ENCODE results near the gene ARF1.
A peak's percentile ranks its signal among the peaks of the same experiment; 100 is the strongest.

The ARF1 gene

DNA sequence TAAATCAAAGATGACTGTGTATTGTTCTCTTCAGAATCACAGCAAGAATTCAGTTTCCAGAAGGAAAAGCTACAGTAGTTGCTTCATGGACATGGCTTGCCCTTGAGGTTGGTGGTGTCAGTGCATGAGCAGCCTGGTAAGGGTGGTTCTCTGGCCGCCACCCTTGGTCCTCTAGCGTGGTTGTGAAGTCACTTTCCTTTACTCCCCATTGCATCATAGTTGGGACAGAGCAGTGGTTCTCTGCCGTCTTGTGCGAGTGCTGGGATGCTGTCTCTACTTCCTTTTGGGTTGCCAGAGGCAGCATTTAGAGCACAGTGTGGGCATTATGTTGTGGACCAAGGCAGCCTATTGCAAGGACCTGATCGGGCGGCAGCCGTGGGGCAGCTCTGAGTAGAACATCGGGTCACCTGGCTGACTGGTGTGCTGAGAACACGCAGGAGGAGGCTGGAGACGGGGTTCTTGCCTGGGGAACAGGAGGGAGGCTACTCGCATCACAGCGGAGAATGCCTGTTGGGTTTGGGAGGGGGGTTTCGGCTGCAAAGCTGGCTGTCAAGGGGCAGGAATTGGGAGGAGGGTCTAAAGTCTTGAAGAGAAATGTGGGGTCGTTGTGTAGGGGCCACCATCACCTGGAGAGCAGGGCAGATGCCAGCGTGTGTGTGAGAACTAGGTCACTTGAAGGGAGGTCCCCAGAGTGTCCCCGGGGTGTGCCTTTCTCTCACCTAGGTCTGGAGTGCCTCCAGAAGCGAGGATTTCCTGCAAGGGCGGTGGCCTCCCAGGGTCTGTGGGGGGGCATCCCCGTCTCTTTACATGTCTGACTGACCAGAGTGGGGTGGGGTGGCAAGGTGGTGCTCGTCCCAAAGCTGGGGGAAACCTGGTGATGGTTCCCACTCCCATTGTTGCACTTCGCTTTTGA is 6.3 kb downstream of the ARF1 start:
- peak; percentile 62 for DNase-seq

GRCh38 chr1:228089519-228090380 is 7.2 kb downstream of the ARF1 start:
- peak; percentile 53 for DNase-seq

- DNase-seq, result no peak
Observed at GRCh38 chr1:228090613-228091081, 8.1 kb downstream of the ARF1 start.

GRCh38 chr1:228091084-228091483 is 8.6 kb downstream of the ARF1 start:
- DNase-seq, result no peak

DNA sequence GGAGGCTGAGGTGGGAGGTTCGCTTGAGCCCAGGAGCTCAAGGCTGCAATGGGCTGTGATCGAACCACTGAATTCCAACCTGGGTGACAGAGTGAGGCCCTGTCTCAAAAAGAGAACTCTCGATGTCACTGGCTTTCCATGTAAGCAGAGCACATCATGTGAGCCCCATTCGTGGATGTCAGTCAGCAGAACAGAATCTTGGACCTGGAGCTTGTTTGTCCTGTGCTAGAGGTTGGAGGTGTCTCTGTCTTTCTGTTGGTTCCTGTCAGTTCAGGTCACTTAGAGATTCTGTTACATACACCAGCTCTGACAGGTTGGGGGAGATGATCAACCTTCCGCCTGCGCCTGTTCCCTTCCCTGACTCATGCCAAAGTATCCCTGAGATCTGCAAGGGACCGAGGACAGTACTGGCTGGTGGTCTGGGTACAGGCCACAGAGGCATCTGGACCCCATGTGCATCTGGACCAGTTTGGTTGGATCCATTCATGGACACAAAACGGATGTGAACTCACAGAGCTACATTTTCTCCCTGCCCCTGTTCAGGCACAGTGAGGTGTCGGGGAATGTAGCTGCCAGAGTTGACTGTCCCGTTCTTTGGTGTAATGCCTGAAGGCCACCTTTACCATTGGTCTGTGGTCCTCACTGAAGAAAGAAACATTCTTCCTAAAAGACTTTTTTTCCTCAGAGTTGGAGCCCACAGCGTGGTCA is 10.0 kb downstream of the ARF1 start:
- no peak for DNase-seq

DNA sequence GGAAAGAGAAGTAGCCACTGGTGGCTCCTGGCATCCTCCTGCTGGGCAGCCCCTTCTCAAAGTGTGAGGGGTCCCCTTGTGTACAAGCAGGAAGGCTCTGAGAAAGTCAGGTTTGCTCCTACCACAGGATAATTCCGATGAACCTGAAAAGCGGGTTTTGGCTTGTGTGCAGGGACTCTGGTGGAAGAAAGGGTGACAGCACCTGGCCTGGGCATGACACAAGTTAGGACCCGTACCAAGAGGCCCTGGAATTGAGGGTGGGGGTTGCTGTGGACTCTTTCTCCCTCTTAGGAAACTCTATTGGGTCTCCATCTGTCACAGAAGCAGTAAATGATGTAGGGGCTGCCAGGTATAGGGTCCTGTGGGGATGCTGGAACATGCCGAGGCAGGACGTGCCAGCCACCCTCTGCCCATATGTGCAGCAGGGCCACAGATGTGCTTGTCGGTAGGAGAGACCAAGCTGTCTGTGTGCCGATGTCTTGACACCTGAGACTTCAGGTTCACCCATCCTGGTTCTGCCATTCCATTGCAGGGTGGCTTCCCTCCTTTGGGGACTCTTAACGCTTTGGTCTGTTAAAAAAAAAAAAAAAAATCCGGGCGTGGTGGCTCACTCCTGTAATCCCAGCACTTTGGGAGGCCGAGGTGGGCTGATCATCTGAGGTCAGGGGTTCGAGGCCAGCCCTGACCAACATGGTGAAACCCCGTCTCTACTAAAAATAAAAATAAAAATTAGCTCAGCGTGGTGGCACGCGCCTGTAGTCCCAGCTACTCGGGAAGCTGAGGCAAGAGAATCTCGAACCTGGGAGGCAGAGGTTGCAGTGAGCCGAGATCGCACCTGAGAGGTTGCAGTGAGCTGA is 10.8 kb downstream of the ARF1 start:
- DNase-seq, result no peak

GRCh38 chr1:228094432-228095016 is 12.0 kb downstream of the ARF1 start:
- DNase-seq, result no peak

GRCh38 chr1:228095161-228095560 is 12.7 kb downstream of the ARF1 start:
- DNase-seq, result no peak

- DNase-seq, result no peak
Observed at GRCh38 chr1:228095938-228096337, 13.4 kb downstream of the ARF1 start.

GRCh38 chr1:228096416-228097332 is 14.2 kb downstream of the ARF1 start:
- DNase-seq, result no peak

GRCh38 chr1:228097333-228098081 is 15.0 kb downstream of the ARF1 start:
- no peak for DNase-seq

- DNase-seq, result no peak
Observed at GRCh38 chr1:228098323-228098931, 15.9 kb downstream of the ARF1 start.

- no peak for DNase-seq
Observed at GRCh38 chr1:228099331-228099732, 16.8 kb downstream of the ARF1 start.

- no peak for DNase-seq
Observed at GRCh38 chr1:228100822-228101613, 18.5 kb downstream of the ARF1 start.

- no peak for DNase-seq
Observed at GRCh38 chr1:228101614-228101993, 19.1 kb downstream of the ARF1 start.

DNA sequence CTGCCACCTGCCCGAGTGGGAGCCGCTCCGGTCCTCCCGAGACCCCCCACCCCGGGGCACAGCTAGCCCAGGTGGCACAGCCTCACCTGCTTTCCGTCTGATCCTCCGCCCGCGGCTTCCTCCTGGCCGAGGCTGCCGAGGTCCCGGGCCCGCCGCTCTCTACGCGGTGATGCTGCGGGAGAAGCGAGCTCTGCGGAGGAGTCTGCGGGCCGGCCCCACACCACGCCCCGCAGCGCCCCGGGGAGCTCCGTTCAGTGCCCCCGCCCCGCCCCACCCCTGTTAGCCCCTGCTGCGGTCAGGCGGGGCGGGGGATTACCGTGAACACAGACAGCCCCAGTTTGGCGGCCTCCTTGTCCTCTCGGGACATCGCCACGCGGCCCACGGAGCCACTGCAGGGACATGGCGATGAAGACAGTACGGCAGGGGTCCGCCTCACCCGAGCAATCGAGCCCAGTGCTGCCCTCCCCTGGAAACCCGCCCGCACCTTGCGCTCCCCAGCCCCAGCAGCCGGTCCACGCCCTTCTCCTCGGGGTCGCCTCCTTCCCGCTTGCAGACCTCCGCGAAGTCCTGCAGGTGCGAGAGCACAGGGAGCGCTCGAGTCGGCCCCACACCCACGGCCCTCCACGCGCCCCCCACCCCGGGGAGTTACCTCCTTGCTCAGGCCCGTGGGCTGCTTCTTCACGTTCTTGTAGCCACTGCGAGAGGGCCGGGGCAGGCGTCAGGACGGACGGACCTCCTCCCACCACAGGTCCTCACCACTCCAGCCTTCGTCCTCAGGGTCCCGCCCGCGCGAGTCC is 19.7 kb downstream of the ARF1 start:
- no peak for DNase-seq

- DNase-seq, result peak; percentile 69
Observed at GRCh38 chr1:228102791-228103620, 20.5 kb downstream of the ARF1 start, which contains the start of gene C1orf35. Gene C1orf35, minus strand, starts transcription at chr1:228103325. Its CDS starts 98 bp downstream, at chr1:228103227.
